IPS-11a (cell line): ENCODE data around the gene RAD51D.
"Not testable (repeated sequence)": the region's sequence is repeated elsewhere in the genome, so short reads cannot be mapped to it uniquely, and the experiment has no call there.

Experiments
- H3K4me3 ChIP-seq: one replicate; pipeline ENCODE4 v1.5.1; 2013; ENCODE audit warnings: low read depth, low read length, control low read depth

RAD51D gene

GRCh38 chr17:35119370-35120165, at the start of gene RAD51D:
TSS of gene RAD51D (minus strand) at chr17:35119860. CDS start at chr17:35119613, 247 bp downstream.
- H3K4me3 ChIP-seq = peak within 1 kb of the TSS; percentile 66

GRCh38 chr17:35167666-35168065, 48.0 kb upstream of the RAD51D start:
- no peak overlapping the region for H3K4me3 ChIP-seq

GRCh38 chr17:35167046-35167445, 47.4 kb upstream of the RAD51D start:
- H3K4me3 ChIP-seq = no peak overlapping the region

GRCh38 chr17:35166526-35166925, 46.9 kb upstream of the RAD51D start:
- H3K4me3 ChIP-seq = no peak overlapping the region

- H3K4me3 ChIP-seq = no peak overlapping the region
These were observed 45.1 kb upstream of the RAD51D start for GRCh38 chr17:35164716-35165115.

GRCh38 chr17:35163886-35164285, 44.2 kb upstream of the RAD51D start:
- no peak overlapping the region for H3K4me3 ChIP-seq

GRCh38 chr17:35162755-35163154, 43.1 kb upstream of the RAD51D start:
- no peak overlapping the region for H3K4me3 ChIP-seq

- no peak overlapping the region for H3K4me3 ChIP-seq
These were observed 41.7 kb upstream of the RAD51D start for GRCh38 chr17:35161281-35161761.

GRCh38 chr17:35160354-35161201, 40.9 kb upstream of the RAD51D start:
- no peak overlapping the region for H3K4me3 ChIP-seq

- no peak overlapping the region for H3K4me3 ChIP-seq
These were observed 40.3 kb upstream of the RAD51D start for GRCh38 chr17:35159940-35160339.

- H3K4me3 ChIP-seq = no peak overlapping the region
These were observed 35.6 kb upstream of the RAD51D start for GRCh38 chr17:35155246-35155645.

- no peak overlapping the region for H3K4me3 ChIP-seq
These were observed 34.8 kb upstream of the RAD51D start for GRCh38 chr17:35154196-35155165.

GRCh38 chr17:35152421-35153140, 32.9 kb upstream of the RAD51D start:
- no peak overlapping the region for H3K4me3 ChIP-seq

- not testable (repeated sequence) for H3K4me3 ChIP-seq
These were observed 31.4 kb upstream of the RAD51D start for GRCh38 chr17:35151080-35151479.

- no peak overlapping the region for H3K4me3 ChIP-seq
These were observed 30.3 kb upstream of the RAD51D start for GRCh38 chr17:35149941-35150340.

- no peak overlapping the region for H3K4me3 ChIP-seq
These were observed 28.5 kb upstream of the RAD51D start for GRCh38 chr17:35148144-35148543.

GRCh38 chr17:35147375-35147905, 27.8 kb upstream of the RAD51D start, which contains the start of gene UNC45B:
TSS of gene UNC45B (plus strand) at chr17:35147817. CDS start at chr17:35148264, 447 bp downstream.
- no peak within 1 kb of the TSS for H3K4me3 ChIP-seq

- H3K4me3 ChIP-seq = no peak overlapping the region
These were observed 26.7 kb upstream of the RAD51D start for GRCh38 chr17:35146214-35146833.

GRCh38 chr17:35144840-35145239, 25.2 kb upstream of the RAD51D start:
- no peak overlapping the region for H3K4me3 ChIP-seq
